ENCODE results near the gene SNAP25.

DNA sequence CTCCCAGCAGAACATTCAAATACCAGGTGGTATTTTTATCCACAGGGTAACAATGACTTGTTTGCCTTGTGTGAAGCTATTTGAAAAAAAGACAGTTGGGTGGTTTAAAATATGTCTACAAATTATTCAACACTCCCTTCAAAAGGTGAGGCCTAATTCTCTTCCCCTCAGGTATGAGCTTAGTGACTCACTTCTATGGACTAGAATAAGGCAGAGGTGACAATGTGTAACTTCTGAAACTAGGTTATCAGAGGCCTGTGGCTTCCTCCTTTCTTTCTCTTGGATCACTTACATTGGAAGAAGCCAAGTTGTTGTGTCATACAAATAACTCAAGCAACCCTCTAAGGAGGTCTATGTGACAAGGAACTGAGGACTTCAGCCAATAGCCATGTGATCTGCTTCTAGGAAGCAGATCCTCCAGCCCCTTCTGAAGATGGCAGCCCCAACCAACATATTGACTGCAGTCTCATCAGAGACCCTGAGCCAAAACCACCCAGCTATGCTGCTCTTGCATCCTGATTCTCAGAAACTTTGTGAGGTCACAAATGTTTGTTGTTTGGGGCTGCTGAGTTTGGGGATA is 102.6 kb downstream of the SNAP25 start:
- no peak for TF ChIP-seq EZH2phosphoT487 (conservative IDR thresholded peaks at IDR 0.05; ENCODE audit: low read length)
- TF ChIP-seq, protein P1, sequence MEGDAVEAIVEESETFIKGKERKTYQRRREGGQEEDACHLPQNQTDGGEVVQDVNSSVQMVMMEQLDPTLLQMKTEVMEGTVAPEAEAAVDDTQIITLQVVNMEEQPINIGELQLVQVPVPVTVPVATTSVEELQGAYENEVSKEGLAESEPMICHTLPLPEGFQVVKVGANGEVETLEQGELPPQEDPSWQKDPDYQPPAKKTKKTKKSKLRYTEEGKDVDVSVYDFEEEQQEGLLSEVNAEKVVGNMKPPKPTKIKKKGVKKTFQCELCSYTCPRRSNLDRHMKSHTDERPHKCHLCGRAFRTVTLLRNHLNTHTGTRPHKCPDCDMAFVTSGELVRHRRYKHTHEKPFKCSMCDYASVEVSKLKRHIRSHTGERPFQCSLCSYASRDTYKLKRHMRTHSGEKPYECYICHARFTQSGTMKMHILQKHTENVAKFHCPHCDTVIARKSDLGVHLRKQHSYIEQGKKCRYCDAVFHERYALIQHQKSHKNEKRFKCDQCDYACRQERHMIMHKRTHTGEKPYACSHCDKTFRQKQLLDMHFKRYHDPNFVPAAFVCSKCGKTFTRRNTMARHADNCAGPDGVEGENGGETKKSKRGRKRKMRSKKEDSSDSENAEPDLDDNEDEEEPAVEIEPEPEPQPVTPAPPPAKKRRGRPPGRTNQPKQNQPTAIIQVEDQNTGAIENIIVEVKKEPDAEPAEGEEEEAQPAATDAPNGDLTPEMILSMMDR (IDR thresholded peaks at IDR 0.05; ENCODE audit: insufficient read depth, low read length, poor library complexity, severe bottlenecking), result no peak
